Activated CD4-positive, alpha-beta T cell treated with anti-CD3 and anti-CD28 coated beads, Interleukin-2, amount 50 U/mL, for 24 hours (primary cell): Measurements from ENCODE around the gene PIM1.
"Not testable (repeated sequence)": the region's sequence is repeated elsewhere in the genome, so short reads cannot be mapped to it uniquely, and the experiment has no call there.

Source experiments
- DNase-seq, 2 donors: peaks; one replicate each; pipeline ENCODE4 v3.0.0-alpha.2; 2020; ENCODE audit warnings: low read depth in 1 of 2, low spot score in 1 of 2

Gene PIM1

GRCh38 chr6:37169496-37170272, at the start of gene PIM1:
Gene PIM1 (plus strand): TSS chr6:37170152. CDS start chr6:37170576, 424 bp downstream.
- DNase-seq = peak; percentile 97 to 98

- no peak for DNase-seq
Observed at GRCh38 chr6:37121556-37121955, 48.4 kb upstream of the PIM1 start.

- DNase-seq = no peak
Observed at GRCh38 chr6:37122861-37123260, 47.1 kb upstream of the PIM1 start.

GRCh38 chr6:37123957-37124729, 45.8 kb upstream of the PIM1 start:
- no peak for DNase-seq

GRCh38 chr6:37125774-37126492, 44.0 kb upstream of the PIM1 start:
- DNase-seq = no peak

- DNase-seq = no peak
Observed at GRCh38 chr6:37126493-37126958, 43.4 kb upstream of the PIM1 start.

- DNase-seq = no peak
Observed at GRCh38 chr6:37126961-37127616, 42.9 kb upstream of the PIM1 start.

GRCh38 chr6:37127961-37128862, 41.7 kb upstream of the PIM1 start:
- DNase-seq = no peak

GRCh38 chr6:37128863-37129443, 41.0 kb upstream of the PIM1 start:
- not testable (repeated sequence) for DNase-seq

GRCh38 chr6:37129566-37129965, 40.4 kb upstream of the PIM1 start:
- no peak for DNase-seq

GRCh38 chr6:37130704-37131103, 39.2 kb upstream of the PIM1 start:
- DNase-seq = no peak

- no peak for DNase-seq
Observed at GRCh38 chr6:37131104-37131959, 38.6 kb upstream of the PIM1 start.

GRCh38 chr6:37131960-37132253, 38.0 kb upstream of the PIM1 start:
- DNase-seq = no peak

- DNase-seq = no peak
Observed at GRCh38 chr6:37134036-37134395, 35.9 kb upstream of the PIM1 start.

GRCh38 chr6:37134396-37135191, 35.4 kb upstream of the PIM1 start:
- no peak for DNase-seq

- DNase-seq = no peak
Observed at GRCh38 chr6:37135835-37136694, 33.9 kb upstream of the PIM1 start.

GRCh38 chr6:37136821-37137200, 33.1 kb upstream of the PIM1 start:
- no peak for DNase-seq
